ENCODE measurements around the gene RSPO3. TPM values are rescaled to one million over a fixed set of nuclear protein-coding genes. Genes with fewer than 3 reads are reported as not detected.

The RSPO3 gene
- total RNA-seq: 8.8 TPM
- polyA plus RNA-seq (ENCODE audit: insufficient read depth in 1 of 8, insufficient read length in 8 of 8, low replicate concordance in 1 of 8): 10 to 100 TPM; 11.2 to 26.2 (median 19.5) TPM
- long read RNA-seq, donor 1, partial matches to known transcripts: 0 of 3 reads
- long read RNA-seq, donor 1, other reads (novel, unspliced or antisense): 0 of 3 reads
- long read RNA-seq, donor 2: 0 reads
- long read RNA-seq, donor 3, partial matches to known transcripts: 0 of 1 reads
- long read RNA-seq, donor 3, other reads (novel, unspliced or antisense): 0 of 1 reads
- long read RNA-seq, donor 4, partial matches to known transcripts: 0 of 3 reads
- long read RNA-seq, donor 4, other reads (novel, unspliced or antisense): 0 of 3 reads
- long read RNA-seq, donor 5, transcript RSPO3-201 (5 exons, 2,697 nt): major isoform, 18 of 18 reads
- long read RNA-seq, donor 5, partial matches to known transcripts: 0 of 18 reads
- long read RNA-seq, donor 5, other reads (novel, unspliced or antisense): 0 of 18 reads
- long read RNA-seq, donor 6, partial matches to known transcripts: 0 of 3 reads
- long read RNA-seq, donor 6, other reads (novel, unspliced or antisense): 0 of 3 reads
- long read RNA-seq, donor 7, transcript RSPO3-201 (5 exons, 2,697 nt): major isoform, 6 of 6 reads
- long read RNA-seq, donor 7, partial matches to known transcripts: 0 of 6 reads
- long read RNA-seq, donor 7, other reads (novel, unspliced or antisense): 0 of 6 reads
- long read RNA-seq, donor 8, partial matches to known transcripts: 0 of 4 reads
- long read RNA-seq, donor 8, other reads (novel, unspliced or antisense): 0 of 4 reads
- long read RNA-seq, donor 9, partial matches to known transcripts: 0 of 2 reads
- long read RNA-seq, donor 9, other reads (novel, unspliced or antisense): 0 of 2 reads
- long read RNA-seq, donor 10, transcript RSPO3-201 (5 exons, 2,697 nt): major isoform, 8 of 8 reads
- long read RNA-seq, donor 10, partial matches to known transcripts: 0 of 8 reads
- long read RNA-seq, donor 10, other reads (novel, unspliced or antisense): 0 of 8 reads
- long read RNA-seq, donor 11, partial matches to known transcripts: 0 of 4 reads
- long read RNA-seq, donor 11, other reads (novel, unspliced or antisense): 0 of 4 reads

GRCh38 chr6:127118298-127119101 lies at the start of gene RSPO3:
RSPO3 (plus strand) TSS chr6:127118671; CDS start chr6:127119193, 522 bp downstream.
- H3K27ac ChIP-seq (ENCODE audit: low read length): peak within 1 kb of the TSS; percentile 90
- WGBS (ENCODE audit: insufficient coverage): 0% methylated on average over 49 of the region's 63 CpGs
- no peaks in the 10 kb centered on the region for H3K9me3 ChIP-seq (replicated peaks; ENCODE audit: control insufficient read depth, low read depth, low read length)
- peak within 1 kb of the TSS; percentile 64 for H3K4me3 ChIP-seq (ENCODE audit: low read length)
- H3K27me3 ChIP-seq (ENCODE audit: control insufficient read depth, insufficient read depth, low read length): peaks cover 40% of the 10 kb centered on the region
- H3K36me3 ChIP-seq (ENCODE audit: control insufficient read depth, insufficient read depth, low read length): no peaks in the 10 kb centered on the region
- peak; percentile 93 for DNase-seq
- peaks cover 31% of the 10 kb centered on the region for H3K4me1 ChIP-seq (ENCODE audit: control insufficient read depth, insufficient read depth, low read length)

GRCh38 chr6:127069659-127070279 lies 48.7 kb upstream of the RSPO3 start:
- no CpG with 5 or more reads among the region's 3 CpGs for WGBS (ENCODE audit: insufficient coverage)
- no peak overlapping the region for H3K27ac ChIP-seq (ENCODE audit: low read length)
- peak; percentile 17 for DNase-seq
- H3K4me3 ChIP-seq (ENCODE audit: low read length): no peak overlapping the region
- H3K4me1 ChIP-seq (ENCODE audit: control insufficient read depth, insufficient read depth, low read length): no peaks in the 10 kb centered on the region
- no peaks in the 10 kb centered on the region for H3K36me3 ChIP-seq (ENCODE audit: control insufficient read depth, insufficient read depth, low read length)
- no peaks in the 10 kb centered on the region for H3K9me3 ChIP-seq (replicated peaks; ENCODE audit: control insufficient read depth, low read depth, low read length)
- H3K27me3 ChIP-seq (ENCODE audit: control insufficient read depth, insufficient read depth, low read length): no peaks in the 10 kb centered on the region

- no CpG with 5 or more reads among the region's 1 CpG for WGBS (ENCODE audit: insufficient coverage)
- no peaks in the 10 kb centered on the region for H3K27me3 ChIP-seq (ENCODE audit: control insufficient read depth, insufficient read depth, low read length)
- DNase-seq: no peak
- H3K36me3 ChIP-seq (ENCODE audit: control insufficient read depth, insufficient read depth, low read length): no peaks in the 10 kb centered on the region
- no peak overlapping the region for H3K27ac ChIP-seq (ENCODE audit: low read length)
- no peaks in the 10 kb centered on the region for H3K9me3 ChIP-seq (replicated peaks; ENCODE audit: control insufficient read depth, low read depth, low read length)
- H3K4me1 ChIP-seq (ENCODE audit: control insufficient read depth, insufficient read depth, low read length): no peaks in the 10 kb centered on the region
- no peak overlapping the region for H3K4me3 ChIP-seq (ENCODE audit: low read length)
Observed at GRCh38 chr6:127073222-127073621, 45.2 kb upstream of the RSPO3 start.

GRCh38 chr6:127076466-127076865 lies 42.0 kb upstream of the RSPO3 start:
- no CpG with 5 or more reads among the region's 4 CpGs for WGBS (ENCODE audit: insufficient coverage)
- no peak for DNase-seq
- H3K9me3 ChIP-seq (replicated peaks; ENCODE audit: control insufficient read depth, low read depth, low read length): no peaks in the 10 kb centered on the region

GRCh38 chr6:127077886-127078285 lies 40.6 kb upstream of the RSPO3 start:
- Histone ChIP-seq H3K9me3 (replicated peaks; ENCODE audit: control insufficient read depth, low read depth, low read length) (no peaks in the 10 kb centered on the region), H3K36me3 (ENCODE audit: control insufficient read depth, insufficient read depth, low read length) (no peaks in the 10 kb centered on the region), H3K27ac (ENCODE audit: low read length) (no peak overlapping the region), H3K4me3 (ENCODE audit: low read length) (no peak overlapping the region), H3K27me3 (ENCODE audit: control insufficient read depth, insufficient read depth, low read length) (no peaks in the 10 kb centered on the region), H3K4me1 (ENCODE audit: control insufficient read depth, insufficient read depth, low read length) (no peaks in the 10 kb centered on the region)
- DNase-seq: no peak
- no CpG with 5 or more reads among the region's 2 CpGs for WGBS (ENCODE audit: insufficient coverage)

More at GRCh38 chr6:127076466-127076865, 42.0 kb upstream of the RSPO3 start:
- Histone ChIP-seq H3K4me1 (ENCODE audit: control insufficient read depth, insufficient read depth, low read length) (no peaks in the 10 kb centered on the region), H3K36me3 (ENCODE audit: control insufficient read depth, insufficient read depth, low read length) (no peaks in the 10 kb centered on the region), H3K27ac (ENCODE audit: low read length) (no peak overlapping the region), H3K27me3 (ENCODE audit: control insufficient read depth, insufficient read depth, low read length) (no peaks in the 10 kb centered on the region), H3K4me3 (ENCODE audit: low read length) (no peak overlapping the region)

GRCh38 chr6:127078669-127079068 lies 39.8 kb upstream of the RSPO3 start:
- Histone ChIP-seq H3K27me3 (ENCODE audit: control insufficient read depth, insufficient read depth, low read length) (no peaks in the 10 kb centered on the region), H3K36me3 (ENCODE audit: control insufficient read depth, insufficient read depth, low read length) (no peaks in the 10 kb centered on the region), H3K27ac (ENCODE audit: low read length) (no peak overlapping the region), H3K9me3 (replicated peaks; ENCODE audit: control insufficient read depth, low read depth, low read length) (no peaks in the 10 kb centered on the region), H3K4me1 (ENCODE audit: control insufficient read depth, insufficient read depth, low read length) (no peaks in the 10 kb centered on the region), H3K4me3 (ENCODE audit: low read length) (no peak overlapping the region)
- 80% methylated on average over 5 of the region's 5 CpGs for WGBS (ENCODE audit: insufficient coverage)
- no peak for DNase-seq

- Histone ChIP-seq H3K9me3 (replicated peaks; ENCODE audit: control insufficient read depth, low read depth, low read length) (no peaks in the 10 kb centered on the region), H3K36me3 (ENCODE audit: control insufficient read depth, insufficient read depth, low read length) (no peaks in the 10 kb centered on the region), H3K4me3 (ENCODE audit: low read length) (no peak overlapping the region), H3K27ac (ENCODE audit: low read length) (no peak overlapping the region), H3K4me1 (ENCODE audit: control insufficient read depth, insufficient read depth, low read length) (no peaks in the 10 kb centered on the region), H3K27me3 (ENCODE audit: control insufficient read depth, insufficient read depth, low read length) (no peaks in the 10 kb centered on the region)
- no peak for DNase-seq
Observed at GRCh38 chr6:127079681-127080080, 38.8 kb upstream of the RSPO3 start.

- H3K9me3 ChIP-seq (replicated peaks; ENCODE audit: control insufficient read depth, low read depth, low read length): no peaks in the 10 kb centered on the region
- H3K4me1 ChIP-seq (ENCODE audit: control insufficient read depth, insufficient read depth, low read length): no peaks in the 10 kb centered on the region
- DNase-seq: no peak
- H3K4me3 ChIP-seq (ENCODE audit: low read length): no peak overlapping the region
- no peaks in the 10 kb centered on the region for H3K36me3 ChIP-seq (ENCODE audit: control insufficient read depth, insufficient read depth, low read length)
- no CpG with 5 or more reads among the region's 3 CpGs for WGBS (ENCODE audit: insufficient coverage)
- no peak overlapping the region for H3K27ac ChIP-seq (ENCODE audit: low read length)
- no peaks in the 10 kb centered on the region for H3K27me3 ChIP-seq (ENCODE audit: control insufficient read depth, insufficient read depth, low read length)
Observed at GRCh38 chr6:127080081-127080480, 38.4 kb upstream of the RSPO3 start.

- Histone ChIP-seq H3K36me3 (ENCODE audit: control insufficient read depth, insufficient read depth, low read length) (no peaks in the 10 kb centered on the region), H3K4me3 (ENCODE audit: low read length) (no peak overlapping the region), H3K27ac (ENCODE audit: low read length) (no peak overlapping the region), H3K27me3 (ENCODE audit: control insufficient read depth, insufficient read depth, low read length) (no peaks in the 10 kb centered on the region), H3K4me1 (ENCODE audit: control insufficient read depth, insufficient read depth, low read length) (no peaks in the 10 kb centered on the region), H3K9me3 (replicated peaks; ENCODE audit: control insufficient read depth, low read depth, low read length) (no peaks in the 10 kb centered on the region)
- DNase-seq: no peak
- WGBS (ENCODE audit: insufficient coverage): 100% methylated on average over 1 of the region's 2 CpGs
Observed at GRCh38 chr6:127083231-127083962, 35.1 kb upstream of the RSPO3 start.

All from muscle of leg (tissue), 16 donors.